Stimulated activated CD8-positive, alpha-beta memory T cell treated with anti-CD3 and anti-CD28 coated beads, Interleukin-7, amount 100 ng/mL, for 4 hours (primary cell): ENCODE measurements around the gene SEPTIN3.

Experiments
- DNase-seq, 2 donors: peaks; one replicate each; pipeline ENCODE4 v3.0.0-alpha.2; 2020; ENCODE audit warnings: low read depth in 2 of 2

SEPTIN3 gene

DNA sequence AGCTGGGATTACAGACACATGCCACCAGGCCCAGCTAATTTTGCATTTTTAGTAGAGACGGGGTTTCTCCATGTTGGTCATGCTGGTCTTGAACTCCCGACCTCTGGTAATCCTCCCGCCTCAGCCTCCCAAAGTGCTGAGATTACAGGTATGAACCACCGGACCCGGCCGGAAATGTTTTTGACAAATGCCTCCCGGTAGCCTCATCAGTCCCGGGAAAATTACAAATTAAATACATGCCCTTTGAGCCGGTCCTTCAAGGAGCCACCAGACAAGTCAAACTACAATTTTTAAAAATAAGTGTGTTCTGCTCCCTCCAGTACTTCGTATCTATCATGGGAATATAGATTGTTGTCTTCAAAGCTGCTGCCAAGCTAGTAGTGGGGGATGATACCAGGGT is 46.9 kb downstream of the SEPTIN3 start:
- DNase-seq, result no peak

DNA sequence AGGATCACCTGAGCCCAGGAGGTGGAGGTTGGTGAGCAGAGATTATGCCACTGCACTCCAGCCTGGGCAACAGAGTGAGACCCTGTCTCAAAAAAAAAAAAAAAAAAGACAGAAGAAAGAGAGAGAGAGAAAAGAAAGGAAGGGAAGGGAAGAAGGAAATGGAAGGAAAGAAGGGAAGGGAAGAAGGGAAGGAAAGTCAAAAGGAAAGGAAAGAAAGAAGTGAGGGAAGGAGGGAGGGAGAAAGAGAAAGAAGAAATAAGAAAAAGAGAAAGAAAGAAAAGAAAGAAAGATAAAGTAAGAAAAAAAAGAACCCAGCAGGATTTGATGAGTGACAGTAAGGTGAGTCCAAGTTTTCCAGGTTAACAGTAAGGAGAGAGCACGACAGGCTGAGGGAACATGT is 49.0 kb downstream of the SEPTIN3 start:
- DNase-seq, result no peak
